Stimulated activated CD4-positive, alpha-beta T cell treated with anti-CD3 and anti-CD28 coated beads, Interleukin-2, amount 100 ng/mL, for 24 hours (primary cell): Measurements from ENCODE around the gene ZBTB5.
"Not testable (repeated sequence)": the region's sequence is repeated elsewhere in the genome, so short reads cannot be mapped to it uniquely, and the experiment has no call there.

Experiments
- DNase-seq, 2 donors: peaks; one replicate each; pipeline ENCODE4 v3.0.0-alpha.2; 2020

ZBTB5 gene

DNA sequence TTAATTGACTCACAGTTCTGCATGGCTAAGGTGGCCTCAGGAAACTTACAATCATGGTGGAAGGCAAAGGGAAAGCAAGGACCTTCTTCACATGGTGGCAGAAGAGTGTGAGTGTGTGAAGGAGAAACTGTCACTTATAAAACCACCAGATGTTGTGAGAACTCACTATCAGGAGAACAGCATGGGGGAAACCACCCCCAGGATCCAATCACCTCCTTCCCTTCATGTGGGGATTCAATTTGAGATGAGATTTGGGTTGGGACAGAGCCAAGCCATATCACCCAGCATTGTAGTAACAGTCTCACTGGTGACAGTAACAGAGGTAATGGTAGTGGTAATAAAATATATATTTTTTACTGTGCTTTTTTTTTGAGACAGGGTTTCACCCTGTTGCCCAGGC is 18.1 kb downstream of the ZBTB5 start:
- DNase-seq = no peak

DNA sequence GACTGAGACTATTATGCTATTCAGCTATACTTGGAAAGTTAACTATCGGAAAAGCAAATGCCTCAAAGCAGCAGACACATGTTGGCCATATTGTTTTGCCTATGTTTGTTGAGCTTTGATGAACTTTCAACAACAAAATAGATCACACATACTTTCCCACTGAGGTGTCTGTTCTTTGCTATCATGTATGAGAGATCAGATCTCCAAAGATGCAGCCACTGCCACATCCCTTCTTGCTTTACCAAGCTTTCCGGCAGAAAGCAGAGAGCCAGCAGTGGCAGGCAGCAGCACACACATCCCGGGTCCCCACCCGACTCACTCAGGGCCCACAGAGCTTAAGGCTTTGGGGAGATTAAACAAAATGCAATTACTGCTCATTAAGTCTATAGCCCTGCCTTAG is 18.8 kb downstream of the ZBTB5 start:
- DNase-seq = no peak

DNA sequence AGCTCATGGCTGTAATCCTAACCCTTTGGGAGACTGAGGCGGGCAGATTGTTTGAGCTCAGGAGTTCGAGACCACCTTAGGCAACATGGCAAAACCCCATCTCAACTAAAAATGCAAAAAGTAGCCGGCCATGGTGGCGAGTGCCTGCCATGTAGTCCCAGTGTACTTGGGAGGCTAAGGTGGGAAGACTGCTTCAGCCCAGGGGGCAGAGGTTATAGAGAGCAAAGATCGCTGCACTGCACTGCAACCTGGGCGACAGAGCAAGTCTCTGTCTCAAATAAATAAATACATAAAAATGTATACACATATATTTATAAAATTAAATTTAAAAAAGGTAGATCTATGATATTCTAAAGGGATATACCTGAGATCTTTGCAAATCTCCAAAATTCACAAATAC is 19.4 kb downstream of the ZBTB5 start:
- no peak for DNase-seq

DNA sequence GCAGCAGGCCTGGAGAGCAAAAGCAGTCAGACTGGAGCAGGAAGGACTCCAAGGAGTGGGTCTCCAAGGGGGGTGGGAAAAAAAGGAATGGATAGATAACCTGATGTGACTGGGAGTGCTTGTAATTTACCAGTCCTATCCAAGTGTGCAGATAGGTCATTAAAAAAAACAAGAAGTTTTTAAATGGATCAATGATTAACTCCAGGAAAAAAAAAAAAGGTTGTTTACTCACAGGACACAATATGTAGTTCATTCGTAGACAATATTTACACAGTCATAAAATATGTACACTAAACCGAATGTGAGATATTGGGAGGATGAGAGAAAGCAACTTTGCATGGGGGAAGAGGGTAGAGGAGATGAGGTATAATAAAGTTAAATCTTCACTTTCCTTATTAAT is 20.4 kb downstream of the ZBTB5 start:
- no peak for DNase-seq

DNA sequence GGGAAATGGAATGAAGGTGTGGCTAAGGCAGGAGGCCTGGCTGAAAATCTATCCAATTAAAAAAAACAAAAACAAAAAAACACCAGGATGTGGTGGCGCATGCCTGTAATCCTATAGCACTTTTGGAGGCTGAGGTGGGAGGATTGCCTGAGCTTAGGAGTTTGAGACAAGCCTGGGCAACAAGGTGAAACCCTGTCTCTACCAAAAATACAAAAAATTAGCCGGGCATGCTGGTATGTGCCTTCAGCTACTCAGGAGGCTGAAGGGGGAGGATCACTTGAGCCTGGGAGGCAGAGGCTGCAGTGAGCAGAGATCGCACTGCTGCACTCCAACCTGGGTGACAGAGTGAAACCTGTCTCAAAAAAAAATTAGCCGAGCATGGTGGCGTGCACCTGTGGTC is 21.7 kb downstream of the ZBTB5 start:
- no peak for DNase-seq

DNA sequence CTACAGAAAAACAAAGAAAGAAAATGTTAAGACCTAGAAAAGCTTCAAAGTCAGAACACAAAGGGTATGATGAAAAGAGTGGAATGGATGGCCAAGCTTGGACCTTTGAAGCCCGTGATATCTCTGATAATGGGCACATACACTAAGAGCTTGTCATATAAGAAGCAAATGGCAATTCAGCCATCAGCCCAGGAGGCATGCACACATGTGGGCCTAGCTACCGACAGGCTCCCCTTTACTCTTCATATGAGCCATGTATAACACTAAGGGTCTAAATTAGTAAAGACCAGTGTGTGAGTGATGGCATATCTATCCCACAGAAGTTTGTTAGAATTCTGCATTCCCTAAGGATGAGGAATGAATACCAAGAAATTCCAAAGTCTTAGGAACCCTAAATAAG is 22.7 kb downstream of the ZBTB5 start:
- DNase-seq = no peak

DNA sequence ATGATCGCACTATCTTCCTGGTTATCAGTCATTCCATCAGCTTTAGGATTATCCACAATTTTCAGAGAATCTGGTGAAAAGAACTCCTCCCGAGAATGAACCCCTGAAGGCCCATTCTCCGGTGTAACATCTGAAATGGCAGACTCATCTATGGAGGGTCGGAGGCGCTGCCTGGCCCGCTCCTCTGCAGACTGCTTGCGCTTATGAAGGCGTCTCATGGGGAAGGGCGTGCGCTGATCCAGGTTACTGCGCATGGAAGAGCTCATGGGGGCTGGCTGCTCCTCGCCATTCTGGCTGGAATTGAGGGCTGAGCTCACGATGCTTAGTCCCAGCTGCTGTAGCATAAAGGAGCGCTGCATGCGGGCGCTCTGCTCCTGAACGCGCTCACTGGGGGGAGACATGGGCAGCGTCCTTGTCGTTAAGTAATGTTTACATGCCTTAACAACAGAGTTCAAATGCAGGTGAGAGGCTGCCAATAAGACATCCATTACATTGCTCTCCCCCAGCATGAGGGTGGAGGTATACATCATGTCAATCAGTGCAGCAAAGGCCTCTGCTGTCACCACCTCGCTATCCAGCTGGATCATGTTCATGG is 23.4 kb downstream of the ZBTB5 start:
- no peak for DNase-seq

DNA sequence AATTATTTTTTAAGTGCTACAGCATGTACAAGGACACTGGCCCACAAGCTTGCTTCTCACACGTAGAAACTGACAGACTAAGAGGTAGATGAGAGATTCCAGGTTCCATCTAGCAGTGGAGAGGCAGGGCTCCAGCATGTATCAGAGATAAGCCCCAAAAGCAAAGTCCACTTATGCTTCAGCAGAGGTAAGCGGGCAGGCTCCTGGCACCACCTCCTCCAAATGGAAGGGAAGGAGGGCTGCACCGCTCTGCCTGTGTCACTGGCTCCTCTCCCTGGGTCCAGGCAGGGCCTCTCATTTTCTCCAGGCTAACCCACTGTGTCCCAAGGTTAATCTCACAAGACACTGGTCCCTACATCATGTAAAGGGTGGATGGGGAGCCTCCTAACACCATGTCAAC is 26.9 kb downstream of the ZBTB5 start:
- no peak for DNase-seq

DNA sequence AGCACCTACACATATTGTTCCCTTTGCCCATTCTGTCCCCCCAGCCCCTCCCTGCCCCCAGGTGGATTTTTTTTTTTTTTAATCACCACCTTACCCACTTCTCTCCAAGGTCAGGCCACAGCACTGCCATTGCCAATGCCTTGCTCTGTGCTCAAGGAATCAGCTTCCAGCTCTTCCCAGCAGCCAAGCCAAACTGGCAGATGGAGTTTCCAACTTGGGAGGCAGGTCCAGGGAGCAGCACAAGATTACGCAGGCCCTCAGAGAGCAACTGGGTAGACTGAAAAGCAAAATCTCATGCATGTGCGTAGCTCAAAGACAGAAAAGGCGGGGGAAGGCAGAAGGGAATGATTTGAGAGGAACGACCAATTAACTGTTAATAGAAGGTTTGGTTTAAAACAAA is 27.6 kb downstream of the ZBTB5 start:
- DNase-seq = no peak

DNA sequence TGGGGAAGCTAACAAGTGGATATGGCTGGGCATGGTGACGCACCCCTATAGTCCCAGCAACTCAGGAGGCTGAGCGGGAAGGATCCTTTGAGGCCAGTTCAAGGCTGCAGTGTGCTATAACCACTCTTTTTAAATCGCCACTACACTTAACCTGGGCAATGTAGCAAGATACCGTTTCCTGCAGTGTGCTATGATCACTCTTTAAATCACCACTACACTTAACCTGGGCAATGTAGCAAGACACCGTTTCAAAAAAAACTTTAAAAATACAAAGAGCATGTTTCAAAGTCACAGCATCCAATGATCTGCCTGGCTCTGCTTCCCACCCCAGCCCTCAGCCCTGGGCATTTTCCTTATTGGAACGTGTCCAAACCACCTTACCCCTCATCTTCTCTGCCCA is 28.2 kb downstream of the ZBTB5 start:
- no peak for DNase-seq

DNA sequence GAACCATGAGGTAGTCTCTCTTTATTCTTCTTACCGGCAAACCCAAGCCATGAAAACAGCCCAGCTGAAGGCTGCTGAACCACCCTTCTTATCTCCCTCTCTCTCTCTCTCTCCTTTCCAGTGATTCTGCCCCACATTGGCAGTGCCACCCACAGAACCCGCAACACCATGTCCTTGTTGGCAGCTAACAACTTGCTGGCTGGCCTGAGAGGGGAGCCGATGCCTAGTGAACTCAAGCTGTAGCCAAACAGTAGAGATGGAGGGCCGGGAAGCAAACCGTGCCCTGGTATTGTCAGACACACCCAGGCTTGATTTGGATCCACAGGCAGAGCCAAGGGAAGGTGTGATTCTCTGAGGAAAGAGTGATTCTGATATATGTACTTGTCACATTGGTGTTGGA is 28.7 kb downstream of the ZBTB5 start:
- DNase-seq = no peak

DNA sequence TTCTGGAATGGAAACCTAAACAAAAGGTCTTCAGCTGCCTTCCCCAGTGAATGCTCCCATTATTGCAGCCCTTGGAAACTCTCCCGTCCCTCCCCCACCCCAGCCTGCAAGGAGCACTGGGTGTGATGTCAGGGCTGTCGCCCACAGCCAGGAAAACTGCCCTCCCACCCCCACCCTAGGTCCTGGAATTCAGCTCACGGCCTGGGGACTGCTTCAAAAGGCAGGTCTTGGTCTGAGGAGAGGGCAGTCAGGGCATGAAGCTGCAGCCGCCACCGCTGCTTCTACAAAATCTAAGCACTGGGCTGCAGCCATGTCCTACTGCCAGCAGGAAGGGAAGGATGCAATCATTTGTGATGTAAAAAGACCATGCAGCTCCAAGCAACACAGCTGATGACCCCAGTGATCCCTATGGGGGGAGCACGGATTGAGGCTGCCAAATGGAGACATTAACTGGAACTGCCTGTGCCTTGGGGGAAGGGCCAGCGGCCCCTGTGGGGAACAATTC is 31.3 kb downstream of the ZBTB5 start:
- no peak for DNase-seq

DNA sequence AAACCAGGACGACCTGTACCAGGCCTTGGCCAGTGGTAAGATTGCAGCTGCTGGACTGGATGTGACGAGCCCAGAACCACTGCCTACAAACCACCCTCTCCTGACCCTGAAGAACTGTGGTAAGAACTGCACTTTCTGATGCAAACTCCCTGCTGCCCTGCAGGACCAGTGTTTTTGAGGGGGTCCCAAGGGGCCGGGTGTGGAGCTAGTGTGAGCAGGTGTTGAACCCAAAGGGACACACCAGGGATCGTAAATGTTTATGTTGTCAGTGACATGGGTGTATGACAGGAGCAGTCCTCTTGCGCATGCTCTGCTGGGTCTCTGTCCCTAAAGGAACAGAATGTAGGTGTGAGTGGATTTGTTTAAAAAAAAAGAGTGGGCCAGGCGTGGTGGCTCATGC is 33.2 kb downstream of the ZBTB5 start:
- no peak for DNase-seq

DNA sequence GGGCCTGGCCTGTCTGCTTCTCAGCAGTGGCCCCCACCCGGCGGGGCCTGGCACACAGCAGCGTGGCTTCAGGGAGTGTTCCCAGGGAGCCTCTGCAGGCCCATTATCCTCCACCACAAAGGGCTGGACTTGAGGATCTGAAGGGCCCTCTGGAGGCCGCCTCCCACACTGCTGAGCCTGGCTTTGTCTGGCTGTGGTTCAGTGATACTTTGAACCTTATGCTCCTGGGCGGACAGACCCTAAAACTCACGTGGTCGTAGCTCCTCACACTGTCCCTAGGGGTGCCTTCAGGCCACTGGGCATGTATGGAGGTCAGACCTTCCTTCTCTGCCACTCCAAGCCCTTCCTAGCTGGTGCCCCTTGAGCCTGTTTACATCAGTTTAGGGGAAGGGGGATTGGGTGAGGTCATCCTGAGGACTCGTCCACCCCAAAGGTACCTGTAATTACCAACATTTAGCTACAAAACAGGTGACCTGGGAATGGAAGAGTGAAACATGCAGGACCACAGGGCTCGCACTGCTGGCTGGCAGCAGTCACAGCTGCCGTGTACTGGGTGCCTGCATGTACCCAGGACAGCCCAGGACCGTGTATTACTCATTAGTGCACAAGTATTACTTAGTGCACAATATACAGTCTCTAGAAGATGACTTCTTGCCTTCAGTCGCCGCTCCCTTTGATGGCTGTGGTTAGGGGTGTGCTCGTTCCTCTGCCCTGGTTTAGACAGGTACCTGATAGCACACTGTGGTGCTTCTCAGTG is 34.2 kb downstream of the ZBTB5 start:
- no peak for DNase-seq

DNA sequence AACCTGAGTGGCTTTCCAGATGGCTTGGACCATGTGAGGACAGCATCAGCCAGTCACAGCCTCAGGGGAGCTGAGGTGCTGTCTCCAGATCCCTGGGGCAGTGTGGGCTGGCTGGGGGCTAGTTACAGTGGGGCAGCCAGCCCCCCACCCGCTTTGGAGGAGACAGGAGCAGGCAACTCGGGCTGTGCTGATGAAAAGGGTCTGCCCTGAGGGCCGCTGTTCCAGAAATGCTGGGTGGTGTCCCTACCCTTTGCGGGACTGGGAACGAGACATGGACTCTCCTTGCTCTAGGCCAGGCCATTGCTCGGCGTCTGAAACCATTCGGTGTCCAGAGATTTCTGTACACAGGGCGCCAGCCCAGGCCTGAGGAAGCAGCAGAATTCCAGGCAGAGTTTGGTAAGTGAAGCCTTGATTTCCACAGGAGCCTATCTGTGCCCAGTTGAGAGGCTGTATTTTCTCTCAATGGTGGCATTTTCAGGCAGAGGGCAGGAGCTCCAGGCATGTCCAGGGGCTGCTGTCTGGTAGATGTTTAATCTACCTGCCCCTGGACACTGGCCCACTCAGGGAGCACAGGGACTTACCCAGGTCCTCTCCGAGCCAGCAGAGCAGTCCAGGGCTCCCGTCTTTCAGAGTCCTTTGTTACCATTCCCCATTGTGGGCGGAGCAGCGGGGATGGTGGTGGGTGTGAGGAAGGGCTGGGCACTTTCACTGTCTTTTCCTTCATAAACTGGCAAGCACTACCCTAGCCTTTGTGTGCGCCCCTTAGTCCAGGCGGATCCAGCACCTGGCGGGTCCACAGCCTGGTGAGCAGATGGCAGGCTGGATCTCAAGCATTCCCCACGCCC is 35.6 kb downstream of the ZBTB5 start:
- DNase-seq = no peak

DNA sequence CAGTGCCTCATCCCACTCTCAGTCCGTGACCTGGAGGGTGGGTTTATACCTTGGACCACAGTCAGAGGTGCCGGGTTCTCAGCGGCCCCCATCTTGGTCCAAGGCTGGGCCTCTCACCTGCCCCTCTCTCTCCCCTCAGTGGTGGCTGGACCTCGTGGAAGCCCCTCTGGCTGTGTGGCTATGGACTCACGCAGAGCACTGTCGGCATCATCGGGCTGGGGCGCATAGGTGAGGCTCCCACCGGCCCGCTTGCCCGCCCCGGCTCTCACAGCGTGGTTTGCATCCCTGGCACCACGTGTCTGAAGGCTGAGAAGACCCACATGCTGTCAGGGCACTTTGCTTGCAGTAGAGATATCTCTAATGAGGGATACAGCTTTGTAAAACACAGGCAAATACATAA is 36.9 kb downstream of the ZBTB5 start:
- DNase-seq = no peak

DNA sequence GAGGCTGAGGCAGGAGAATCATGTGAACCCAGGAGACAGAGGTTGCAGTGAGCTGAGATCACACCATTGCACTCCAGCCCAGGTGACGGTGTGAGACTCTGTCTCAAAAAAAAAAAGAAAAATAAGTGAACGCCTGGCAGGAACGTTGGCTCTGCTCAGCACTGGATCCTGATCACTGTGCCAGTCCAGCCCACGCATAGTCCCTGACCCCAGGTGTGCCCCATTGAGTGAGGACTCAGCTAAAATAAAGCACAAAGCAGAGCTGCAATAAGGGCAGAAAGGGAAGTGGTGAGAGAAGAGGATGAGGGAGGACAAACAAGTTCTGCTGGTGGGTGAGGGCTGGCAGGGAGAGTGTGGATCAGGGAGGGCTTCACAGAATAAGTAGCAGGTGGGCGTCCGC is 38.4 kb downstream of the ZBTB5 start:
- DNase-seq = no peak

DNA sequence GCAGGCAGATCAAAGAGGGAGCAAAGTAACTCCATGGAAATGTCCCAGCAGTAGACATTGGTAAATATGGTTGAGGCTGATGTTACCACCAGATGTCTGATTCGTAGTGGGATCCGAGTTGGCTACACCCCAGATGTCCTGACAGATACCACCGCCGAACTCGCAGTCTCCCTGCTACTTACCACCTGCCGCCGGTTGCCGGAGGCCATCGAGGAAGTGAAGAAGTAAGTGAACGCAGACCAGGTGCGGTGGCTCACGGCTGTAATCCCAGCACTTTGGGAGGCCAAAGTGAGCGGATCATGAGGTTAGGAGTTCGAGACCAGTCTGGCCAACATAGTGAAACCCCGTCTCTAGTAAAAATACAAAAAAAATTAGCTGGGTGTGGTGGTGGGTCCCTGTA is 38.8 kb downstream of the ZBTB5 start:
- not testable (repeated sequence) for DNase-seq

DNA sequence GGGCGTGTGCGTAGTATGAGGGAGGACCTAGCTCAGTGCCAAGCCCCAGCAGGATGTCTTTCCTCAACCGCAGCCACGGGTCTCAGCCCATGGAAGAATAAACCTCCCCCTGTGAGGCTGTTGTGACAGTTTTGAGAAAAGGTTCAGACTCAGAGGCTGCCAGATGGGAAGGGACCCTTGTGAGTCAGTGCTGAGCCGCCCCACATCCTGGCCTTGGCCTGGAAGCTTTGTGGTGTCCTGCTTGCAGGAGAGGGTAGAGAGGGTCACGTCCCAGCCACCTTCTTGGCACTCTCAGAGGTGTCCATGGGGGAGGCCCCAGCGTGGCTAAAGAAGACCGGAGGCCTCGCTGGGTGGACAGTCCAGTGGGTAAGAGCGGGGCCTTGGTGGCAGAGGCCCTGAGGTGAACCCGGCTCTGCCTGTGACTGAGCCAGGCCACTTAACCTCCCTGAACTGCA is 39.9 kb downstream of the ZBTB5 start:
- DNase-seq = no peak

DNA sequence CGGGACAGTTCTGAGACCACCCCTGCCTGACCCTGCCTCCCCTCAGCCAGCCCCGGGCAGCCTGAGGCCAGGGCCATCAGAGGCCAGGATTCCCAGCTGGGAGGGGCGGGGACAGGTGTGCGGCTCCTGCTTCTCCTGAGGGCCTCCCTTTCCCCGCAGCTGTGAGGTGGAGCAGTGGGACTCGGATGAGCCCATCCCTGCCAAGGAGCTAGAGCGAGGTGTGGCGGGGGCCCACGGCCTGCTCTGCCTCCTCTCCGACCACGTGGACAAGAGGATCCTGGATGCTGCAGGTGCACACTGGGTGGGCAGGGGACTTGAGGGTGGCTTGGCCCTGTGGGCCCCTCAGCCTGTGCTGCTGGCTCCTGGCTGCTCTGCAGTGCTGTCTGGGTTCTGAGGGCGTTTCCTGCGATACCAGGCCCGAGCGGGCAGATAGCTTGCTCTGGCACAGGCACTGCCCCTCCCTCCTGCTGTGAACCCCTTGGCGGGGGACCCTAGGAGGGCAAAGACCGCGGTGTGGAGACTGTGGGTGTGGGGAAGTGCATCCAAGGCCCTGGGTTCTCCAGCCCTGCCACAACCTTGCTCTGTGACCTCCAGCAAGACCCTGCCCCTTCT is 40.5 kb downstream of the ZBTB5 start:
- no peak for DNase-seq

DNA sequence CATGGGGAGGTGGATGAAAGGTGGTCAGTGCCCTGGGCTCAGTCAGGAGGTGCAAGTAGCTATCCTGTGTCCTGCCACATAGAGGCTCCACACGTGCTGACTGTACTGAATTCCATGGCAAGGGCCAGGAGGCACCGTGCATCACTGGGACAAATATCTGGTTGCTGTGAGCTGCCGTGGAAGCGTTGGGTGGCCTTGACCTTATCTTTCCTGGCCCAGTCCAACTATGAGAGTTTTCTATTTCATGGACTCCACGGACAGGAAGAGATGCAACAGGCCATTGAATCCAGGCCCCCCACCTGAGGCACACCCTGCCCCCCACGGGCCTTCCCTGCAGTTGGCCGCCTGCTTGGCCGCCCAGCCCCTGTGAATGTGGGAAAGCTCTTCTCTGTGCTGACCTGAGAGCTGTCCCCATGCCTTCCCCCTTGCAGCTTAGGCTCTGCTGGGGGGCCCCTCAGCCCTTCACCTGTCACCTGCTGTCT is 41.0 kb downstream of the ZBTB5 start:
- DNase-seq = no peak

DNA sequence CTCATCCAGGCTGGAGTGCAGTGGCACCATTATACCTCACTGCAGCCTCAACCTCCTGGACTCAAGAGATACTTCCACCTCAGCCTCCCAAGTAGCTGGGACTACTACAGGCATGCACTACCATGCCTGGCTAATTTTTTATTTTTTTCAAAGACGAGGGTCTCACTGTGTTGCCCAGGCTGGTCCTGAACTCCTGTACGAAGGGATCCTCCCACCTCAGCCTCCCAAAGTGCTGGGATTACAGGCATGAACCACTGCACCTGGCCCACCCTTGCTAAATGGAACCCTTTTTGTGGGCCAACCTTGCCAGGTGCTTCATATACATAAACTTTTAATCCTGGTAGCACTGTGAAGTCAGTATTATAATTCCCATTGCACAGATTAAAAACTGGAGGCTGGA is 41.7 kb downstream of the ZBTB5 start:
- DNase-seq = no peak
